ENCODE results near the gene RPH3AL.
"Not testable (repeated sequence)": the region's sequence is repeated elsewhere in the genome, so short reads cannot be mapped to it uniquely, and the experiment has no call there.

RPH3AL gene

DNA sequence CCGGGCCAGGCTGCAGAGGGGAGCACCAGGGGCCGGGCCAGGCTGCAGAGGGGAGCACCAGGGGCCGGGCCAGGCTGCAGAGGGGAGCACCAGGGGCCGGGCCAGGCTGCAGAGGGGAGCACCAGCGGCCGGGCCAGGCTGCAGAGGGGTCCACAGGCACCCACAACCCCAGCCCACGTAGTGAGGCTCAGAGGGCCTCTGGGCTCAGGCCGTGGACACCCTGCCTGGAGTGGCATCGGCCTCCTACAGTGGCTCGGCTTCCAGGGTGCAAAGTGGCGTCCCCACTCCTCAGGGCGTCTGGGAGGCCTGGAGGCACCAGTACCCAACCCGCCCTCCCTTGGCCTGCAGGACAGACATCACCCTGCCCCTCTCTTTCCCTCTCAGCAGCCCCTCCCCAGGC, 180.7 kb downstream of the RPH3AL start:
- no peak for DNase-seq

DNA sequence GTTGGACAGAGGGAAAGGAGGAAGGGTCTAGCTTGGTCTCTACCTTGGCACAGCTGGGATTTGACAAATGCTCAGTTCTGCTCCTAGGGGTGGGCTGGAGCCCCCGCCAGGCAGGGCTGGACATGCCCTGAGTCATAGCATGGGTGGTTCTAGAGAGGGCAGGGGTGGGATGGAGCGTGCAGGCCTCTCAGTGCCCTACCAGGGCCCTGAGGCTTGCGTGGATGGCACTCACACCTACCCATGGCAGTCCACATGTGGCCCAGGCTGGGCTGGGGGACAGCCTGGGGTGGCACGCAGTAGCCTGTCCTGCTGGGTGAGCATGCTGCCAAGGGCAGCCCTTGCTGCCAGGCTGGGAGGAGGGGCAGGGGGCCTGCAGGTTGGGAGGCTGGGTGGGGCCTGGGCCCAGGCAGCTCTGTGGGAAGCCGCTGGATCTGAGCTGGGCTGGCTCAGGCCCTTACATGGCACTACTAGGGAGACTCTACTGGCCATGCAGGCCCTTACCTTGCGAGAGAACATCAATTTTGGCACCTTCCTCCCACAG, 182.4 kb downstream of the RPH3AL start:
- no peak for DNase-seq

DNA sequence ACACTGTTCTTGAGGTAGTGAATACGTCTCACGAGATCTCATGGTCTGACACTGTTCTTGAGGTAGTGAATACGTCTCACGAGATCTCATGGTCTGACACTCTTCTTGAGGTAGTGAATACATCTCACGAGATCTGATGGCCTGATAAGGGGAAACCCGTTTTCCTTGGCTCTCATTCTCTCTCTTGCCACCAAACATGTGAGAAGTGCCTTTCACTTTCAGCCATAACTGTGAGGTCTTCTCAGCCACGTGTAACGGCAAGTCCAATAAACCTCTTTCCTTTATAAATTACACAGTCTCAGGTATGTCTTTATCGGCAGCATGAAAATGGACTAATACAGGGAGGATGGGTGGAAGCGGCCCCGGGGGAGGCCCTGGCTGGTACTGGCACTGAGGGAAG, 184.0 kb downstream of the RPH3AL start:
- DNase-seq: not testable (repeated sequence)

DNA sequence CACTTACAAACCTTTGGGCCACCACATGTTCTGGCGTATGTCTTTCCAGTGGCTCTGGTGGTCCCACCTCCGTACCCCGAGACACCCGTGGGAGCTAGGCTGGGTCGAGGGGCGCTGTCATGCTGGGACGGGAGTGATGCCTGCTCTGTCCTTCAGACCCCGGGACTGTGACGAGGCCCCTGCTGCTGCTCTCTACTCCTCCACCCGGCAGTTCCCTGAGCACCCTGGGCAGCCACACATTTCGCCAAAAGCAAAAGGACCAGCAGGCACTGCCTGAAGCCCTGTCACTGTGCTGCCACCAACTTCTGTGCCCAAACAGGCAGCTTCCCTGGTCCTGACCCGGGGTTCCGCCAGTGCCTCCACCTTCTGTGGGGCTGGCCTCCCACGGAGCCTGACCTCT, 186.7 kb downstream of the RPH3AL start:
- DNase-seq: no peak

DNA sequence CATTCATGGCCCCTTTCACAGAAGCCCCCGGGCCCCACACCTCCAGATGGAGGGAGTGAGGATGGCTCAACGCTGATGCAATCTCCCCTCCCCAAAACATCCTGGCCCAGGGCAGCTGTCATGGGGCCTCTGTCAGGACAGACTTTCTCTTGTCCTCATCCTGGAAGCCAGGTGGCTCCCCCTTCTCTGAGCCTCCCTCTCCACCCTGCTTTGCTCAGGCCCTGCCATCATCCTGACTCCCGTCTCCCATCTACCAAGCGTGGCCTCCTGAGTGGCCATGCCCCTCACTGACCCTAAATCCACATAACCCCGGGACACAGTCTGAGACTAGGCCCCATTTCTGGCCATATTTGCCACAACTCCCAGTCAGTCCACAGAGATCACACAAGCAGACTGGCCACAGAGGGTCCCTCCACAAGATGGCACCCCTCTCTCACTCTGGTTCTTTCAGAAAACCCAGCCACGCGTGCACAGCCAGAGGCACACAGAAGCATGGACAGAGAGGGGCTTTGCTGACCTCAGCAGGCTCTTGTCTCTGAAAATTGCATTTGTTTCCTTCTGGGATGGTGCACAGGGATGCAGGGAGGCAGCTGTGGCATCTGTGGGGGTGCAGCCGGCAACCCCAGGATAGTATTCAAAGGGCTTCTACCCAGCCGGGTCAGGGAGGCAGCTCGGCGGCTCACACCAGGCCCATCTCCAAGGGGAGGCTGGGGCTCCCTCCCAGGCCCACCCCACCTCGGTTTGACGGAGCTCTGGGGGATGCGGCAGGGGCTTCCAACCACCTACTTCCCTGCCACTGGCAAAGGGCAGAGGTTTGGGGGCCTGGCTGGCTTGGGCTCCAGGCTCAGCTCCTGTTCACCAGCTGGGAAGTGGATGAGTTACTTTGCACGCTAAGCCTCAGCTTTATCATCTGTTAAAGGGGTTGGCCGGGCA, 188.0 kb downstream of the RPH3AL start:
- peak; percentile 15 for DNase-seq

DNA sequence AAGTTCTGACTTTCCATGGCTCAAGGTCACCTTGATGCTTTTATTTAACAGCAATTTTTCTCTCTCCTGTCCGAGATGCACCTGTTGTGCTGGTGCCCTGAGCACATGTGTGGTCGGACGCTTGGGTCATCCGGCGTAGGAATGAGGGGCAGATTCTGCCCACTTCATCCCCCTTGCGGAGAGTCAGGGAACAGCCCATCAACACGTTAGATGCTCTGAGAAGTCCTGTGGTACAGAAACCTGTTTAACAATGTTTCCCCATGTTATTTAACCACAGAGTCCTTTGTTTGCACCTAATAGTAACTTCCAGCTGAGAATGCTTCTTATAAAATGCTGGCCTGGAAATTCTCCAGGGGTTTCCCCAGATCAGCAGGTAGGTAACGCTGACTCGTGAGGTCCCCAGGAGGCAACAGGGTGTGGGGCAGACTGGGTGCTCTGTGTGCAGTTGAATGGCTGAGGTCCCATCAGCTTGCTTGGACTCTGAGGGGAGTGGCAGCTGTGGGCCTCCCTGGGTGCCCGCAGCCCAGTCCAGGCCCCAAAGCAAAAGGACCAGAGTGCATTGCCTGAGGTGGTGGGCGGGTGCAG, 189.0 kb downstream of the RPH3AL start:
- no peak for DNase-seq

DNA sequence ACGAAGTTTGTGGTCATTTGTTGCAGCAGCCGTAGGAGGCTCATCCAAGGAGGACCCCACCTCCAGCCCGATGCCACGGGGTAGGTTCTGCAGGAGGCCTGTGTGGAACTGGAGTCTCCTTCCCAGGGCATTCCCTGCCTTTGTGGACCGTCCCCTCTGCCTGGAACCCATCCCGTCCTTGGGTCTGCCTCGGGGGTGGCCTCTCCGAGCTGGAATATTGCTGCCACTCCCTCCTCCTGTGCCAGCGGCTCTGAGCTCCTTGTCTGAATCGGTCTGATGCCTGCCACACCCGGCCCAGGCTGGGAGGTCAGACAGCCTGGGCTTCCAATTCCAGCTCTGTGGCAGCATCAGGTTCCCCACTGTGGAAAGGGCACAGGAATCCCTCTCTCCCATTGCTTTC, 189.9 kb downstream of the RPH3AL start:
- DNase-seq: no peak

All from activated CD4-positive, alpha-beta T cell treated with anti-CD3 and anti-CD28 coated beads for 1 hour (primary cell).